Loucy (cell line): Measurements from ENCODE around the gene ELF5.

Experiments
- CTCF ChIP-seq: fragments of 200-600 bp; sonication (generic); conservative IDR thresholded peaks from 2 replicates; pipeline ENCODE4 v1.5.1; 2014; ENCODE audit warnings: mild to moderate bottlenecking, antibody characterized with exemption, low read length
- EZH2phosphoT487 ChIP-seq: fragments of 200-600 bp; IDR thresholded peaks from 2 replicates; pipeline ENCODE4 v1.6.1; 2018; ENCODE audit warnings: antibody characterized with exemption, mild to moderate bottlenecking, moderate library complexity, borderline replicate concordance

GRCh38 chr11:34513682-34514449, at the start of gene ELF5:
- TF ChIP-seq CTCF (no peak), EZH2phosphoT487 (no peak)
